Superior temporal gyrus (tissue), 1 donor: ENCODE results near the gene TRPV6.

Experiments
- DNase-seq: peaks from one replicate; pipeline ENCODE4 v3.0.0-alpha.2; 2016; ENCODE audit errors: extremely low spot score

TRPV6 gene

DNA sequence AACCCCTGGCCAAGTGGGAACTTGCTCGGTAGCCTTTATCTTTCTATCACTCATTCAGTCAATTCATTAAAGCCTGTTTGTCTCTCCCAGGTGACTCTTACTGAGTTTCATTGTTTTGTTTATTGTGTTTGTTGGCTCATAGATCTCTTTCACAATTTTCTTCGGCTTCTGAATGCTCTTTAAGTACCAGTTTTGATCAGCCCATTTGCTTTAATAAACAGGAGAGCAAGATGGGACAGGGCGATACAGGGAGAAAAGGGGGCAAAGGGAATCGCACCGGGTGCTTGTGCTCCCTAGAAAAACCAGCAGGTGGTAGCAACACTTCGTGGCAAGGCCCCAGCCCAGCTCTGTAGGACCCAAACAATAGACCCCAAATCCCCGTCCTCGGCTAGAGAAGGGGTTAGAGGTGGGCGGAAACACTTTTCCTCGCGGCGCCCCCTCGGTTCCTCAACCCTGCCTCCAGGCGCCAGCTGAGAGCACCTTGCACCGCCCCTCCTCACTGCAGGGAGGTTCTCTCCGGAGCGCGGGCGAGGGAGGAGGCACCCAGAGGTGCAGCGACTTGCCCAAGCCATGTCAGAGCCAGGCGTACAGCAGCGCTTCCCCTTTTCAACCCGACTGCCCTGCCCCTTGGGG lies 31.7 kb downstream of the TRPV6 start:
- DNase-seq = peak; percentile 80

DNA sequence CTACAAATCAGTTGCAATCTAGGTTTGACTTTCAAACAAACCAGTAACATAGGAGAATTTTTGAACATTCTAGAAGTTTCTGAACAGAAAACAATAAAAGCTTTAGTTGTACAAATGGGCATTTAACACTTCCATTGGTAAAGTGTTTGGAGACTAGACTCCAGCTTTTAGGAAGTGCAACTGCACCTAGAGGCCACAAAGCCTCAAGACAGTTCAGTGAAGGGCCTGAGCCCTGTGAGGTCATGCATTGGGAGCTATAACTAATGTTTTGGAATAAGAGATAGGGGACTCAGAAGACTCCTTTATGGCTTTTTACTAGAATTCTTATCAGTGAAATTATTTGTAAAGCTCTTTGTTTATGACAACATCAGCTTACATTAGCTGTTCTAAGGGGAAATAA lies 33.6 kb downstream of the TRPV6 start:
- DNase-seq = no peak

DNA sequence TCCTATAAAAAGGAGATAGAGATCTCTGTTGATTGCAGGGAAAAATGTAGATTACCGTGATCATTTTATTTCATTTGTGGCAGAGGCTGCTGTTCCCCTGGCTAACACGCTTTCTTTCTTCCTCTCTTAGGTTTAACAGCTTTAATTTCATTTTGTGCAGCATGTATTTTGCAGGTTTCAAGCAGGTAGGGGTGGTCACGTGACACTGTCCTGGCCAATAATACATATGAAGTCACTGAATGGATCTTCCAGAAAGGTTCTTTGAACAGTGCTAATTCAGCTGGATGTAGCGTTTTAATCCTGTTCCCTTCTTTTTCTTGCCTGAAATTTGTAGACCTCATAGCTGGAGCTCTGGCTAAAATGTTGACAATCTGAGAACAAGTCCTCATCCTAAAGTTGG lies 34.3 kb downstream of the TRPV6 start:
- DNase-seq = peak; percentile 18

DNA sequence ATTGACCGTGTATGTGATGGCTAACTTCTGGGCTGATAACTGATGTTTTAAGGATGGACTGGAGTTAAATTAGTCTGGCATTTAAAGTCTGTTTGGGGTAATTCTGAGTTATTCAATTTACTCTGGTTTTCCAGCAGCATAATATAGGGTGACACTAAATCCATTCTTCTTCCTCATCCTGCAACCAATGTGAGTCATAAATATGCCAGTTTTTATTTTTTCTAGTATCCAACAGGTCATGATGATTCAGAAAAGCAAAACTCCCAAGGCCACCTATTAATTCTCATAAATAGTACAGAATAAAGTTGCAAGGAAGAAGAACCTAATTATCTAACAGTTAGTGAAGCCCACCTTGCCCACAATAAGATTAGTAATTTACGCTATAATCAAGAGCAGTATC lies 38.2 kb downstream of the TRPV6 start:
- no peak for DNase-seq

DNA sequence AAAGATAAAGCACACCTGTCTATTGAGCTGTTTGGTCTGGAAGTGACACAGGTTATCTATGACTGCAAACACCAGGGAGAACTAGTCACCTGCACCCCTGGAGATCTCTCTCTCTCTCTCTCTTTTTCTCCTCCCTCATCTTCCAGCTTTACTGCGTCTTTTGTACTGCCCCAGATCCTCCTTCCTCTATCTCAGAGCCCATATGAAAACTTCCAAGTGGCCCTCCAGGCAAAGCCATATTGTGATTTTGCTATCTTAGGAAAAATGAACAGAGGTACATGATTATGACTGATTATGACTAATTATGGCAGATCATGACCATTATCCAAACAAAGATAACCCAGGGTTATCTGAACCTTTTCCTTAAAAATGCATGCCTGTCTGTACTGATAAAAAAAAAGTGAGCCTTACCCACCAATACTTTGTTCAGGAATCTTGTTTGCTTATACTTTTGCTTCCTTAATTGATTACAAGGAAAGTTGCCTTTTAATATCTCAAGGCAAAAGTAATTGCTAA lies 43.2 kb downstream of the TRPV6 start:
- no peak for DNase-seq

DNA sequence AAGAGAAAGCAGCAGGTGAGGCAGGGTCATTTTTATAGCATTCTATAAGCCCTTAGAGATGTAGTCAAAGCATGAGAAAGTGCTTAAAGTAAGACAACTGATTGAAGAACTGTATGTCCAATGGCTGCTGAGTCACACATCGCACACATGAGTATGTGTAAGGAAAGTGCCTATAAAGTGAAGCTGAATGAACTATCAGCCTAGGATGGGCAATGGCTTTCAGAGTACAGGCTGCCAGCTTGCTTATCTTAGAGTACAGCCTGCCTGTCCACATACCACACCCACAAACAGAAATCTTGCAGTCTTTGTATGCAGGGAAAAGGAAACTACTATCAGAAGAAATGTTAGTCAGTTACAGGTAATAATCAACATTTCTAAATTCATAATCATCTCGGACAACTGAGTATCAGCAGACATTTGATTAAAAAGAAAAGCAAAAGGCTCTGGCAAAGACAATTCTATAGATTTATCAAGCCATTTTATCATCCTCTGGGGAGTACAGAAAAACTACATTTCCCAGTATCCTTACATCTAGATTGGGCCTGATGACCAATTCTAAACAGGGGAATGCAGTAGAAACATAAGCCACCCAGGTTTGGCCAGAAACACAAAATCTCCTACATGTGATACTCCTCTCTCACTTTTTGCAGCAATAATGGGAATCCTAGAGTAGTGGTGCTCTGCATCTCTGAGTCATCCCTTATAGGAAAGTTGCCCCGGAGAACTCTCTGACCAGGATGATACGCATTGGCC lies 46.9 kb downstream of the TRPV6 start:
- no peak for DNase-seq

DNA sequence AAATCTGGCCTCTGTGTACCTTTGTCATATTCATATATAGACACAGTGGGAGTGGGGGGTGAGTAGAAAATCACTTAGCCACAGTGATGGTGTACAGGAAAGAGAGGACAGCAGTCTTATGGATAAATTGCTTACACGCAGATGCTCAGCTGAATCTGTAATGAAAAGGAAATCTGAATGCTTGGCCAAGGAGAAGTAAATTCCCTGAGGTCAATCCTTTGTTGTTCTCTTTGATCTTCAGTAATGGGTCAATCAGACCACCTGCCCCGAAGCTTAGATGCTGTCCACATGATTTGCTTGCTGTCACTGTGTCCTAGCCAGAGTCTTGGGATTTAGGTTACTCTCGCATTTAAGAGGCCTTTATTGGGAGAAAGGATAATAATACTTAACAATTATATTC lies 49.1 kb downstream of the TRPV6 start:
- DNase-seq = no peak

DNA sequence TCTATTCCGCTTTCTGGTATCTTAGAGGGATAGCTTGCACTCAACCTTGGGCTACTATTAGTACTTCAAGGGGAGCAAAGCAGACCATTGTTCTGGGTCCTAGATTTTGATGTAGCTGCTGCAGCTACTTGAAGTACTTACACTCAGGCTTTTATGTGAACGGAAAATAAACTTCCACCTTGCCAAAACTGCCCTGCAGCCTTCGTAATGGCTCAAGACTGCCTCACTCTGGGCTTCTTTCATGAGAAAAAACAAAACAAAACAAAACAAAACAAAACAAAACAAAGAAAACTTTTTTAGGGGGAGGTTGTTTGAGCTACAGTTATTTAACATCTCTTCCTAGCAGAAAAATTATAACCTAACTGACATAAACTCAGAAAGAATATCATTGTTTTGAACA lies 50.1 kb downstream of the TRPV6 start:
- no peak for DNase-seq

DNA sequence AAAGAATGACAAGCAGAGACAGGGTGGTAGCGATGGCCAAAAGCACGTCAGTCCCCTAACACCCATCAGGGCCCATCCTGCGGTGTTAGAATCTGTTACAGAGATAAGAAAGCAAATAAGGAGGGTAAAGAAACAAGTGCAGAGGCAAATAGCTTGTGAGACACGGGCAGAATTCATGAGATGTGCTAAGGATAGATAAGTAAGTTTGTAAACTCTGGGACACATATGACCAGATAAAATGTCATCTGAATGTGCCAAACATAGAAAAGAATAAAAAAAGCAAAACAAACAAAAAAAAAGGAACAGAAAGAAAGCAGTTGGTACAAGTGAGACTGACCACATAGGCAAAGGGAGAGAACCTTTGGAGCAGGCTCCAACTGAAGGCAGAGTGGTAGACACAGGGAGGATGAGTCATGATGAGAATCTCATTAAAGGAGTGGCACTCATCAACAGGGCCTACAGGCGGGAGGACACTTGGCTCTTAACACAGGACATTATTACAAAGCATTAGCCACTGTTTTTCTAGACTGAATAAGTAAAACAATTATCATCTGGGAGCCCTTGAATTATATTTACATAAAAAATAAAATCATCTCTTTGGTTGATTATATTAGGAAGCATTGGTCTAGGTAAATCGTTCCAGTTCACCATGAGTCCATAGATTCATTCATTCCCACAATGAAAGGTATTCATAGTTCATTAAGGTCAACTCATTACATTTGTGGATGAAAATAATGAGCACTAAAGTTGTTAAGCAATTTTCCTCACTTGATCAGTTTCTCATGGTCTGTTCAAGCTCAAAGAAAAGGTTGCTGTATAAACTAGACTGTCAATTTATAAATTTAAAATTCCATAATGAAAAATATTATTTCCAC lies 52.1 kb downstream of the TRPV6 start:
- no peak for DNase-seq

DNA sequence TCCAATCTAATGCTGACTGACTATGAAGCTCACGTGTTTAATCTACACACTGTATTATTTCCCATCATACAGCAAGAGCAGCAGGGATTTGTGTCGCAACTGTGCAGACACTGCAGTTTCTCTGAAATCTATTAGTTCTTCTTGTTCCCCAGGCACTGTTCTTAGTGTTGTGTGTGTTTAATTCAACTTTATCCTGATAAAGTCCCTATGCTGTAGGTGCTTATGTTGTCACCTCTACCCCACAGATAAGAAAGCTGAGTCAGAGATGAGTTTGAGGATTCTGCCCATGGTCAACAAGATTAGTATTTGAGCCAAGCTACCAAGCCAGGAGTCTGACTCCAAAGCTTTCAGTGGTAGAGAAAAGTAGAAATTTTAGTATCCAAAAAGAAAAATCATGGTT lies 53.1 kb downstream of the TRPV6 start:
- DNase-seq = no peak

DNA sequence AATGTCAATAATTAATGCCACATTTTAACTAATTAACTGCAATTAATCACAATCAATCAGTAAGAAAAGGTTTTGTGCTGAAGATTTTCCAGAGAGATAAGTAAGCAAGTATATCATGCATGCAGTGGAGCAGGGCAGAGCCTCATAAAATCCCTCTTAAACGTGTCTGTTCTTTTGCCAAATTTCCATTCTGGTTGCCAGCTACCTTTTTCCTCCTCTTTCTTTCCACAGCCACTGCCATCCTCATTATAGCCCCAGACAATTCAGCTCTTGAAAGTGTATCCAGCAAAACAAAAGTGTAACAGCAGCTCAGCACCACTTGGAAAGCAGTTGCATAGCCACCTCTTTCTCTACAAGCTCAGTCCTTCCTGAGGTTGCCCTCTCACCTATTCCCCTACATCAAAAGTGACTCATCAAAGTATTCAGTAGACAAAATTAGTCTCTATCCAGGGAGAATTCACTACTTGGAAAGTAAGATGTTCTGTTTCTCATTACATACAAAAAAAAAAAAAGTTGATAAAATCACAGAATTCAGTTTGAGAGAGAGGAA lies 57.5 kb downstream of the TRPV6 start:
- no peak for DNase-seq

DNA sequence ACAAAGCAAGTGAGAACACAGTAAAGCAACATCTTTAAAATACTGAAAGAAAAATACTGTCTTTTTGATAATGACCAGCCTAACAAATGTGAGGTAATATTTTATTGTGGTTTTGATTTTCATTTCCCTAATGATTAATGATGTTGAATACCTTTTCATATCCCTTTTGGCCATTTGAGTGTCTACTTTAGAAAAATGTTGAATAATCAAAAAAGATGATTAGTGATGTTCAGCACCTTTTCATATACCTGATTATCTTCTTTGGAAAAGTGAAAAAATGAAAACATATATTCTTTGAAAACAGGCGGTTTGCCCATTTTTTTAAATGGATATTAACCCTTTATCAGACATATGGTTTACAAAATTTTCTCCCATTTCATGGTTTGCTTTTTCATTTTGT lies 62.8 kb downstream of the TRPV6 start:
- no peak for DNase-seq
